HepG2 (cell line): Measurements from ENCODE around the gene FLAD1.

ENCODE experiments used
- CTCF ChIP-seq: sonication (generic); formaldehyde crosslinking; IDR thresholded peaks from 2 replicates; pipeline ENCODE4 v1.5.0; 2020; ENCODE audit warnings: mild to moderate bottlenecking, missing genetic modification reagents, moderate library complexity
- MXI1 ChIP-seq: IDR thresholded peaks from 3 replicates; pipeline ENCODE4 v1.6.1; 2012; ENCODE audit warnings: low read depth, low read length, inconsistent platforms, borderline replicate concordance

- no peak for TF ChIP-seq CTCF
- no peak for TF ChIP-seq MXI1
Observed at GRCh38 chr1:155030899-155031298, 47.8 kb downstream of the FLAD1 start.
